SU-DHL-6 (cell line): ENCODE data around the gene SUSD3.

Source experiments
- H2AFZ ChIP-seq: fragments of 200-600 bp; sonication (generic); 2 replicates; pipeline ENCODE4 v1.6.1; 2014; ENCODE audit warnings: low read depth, mild to moderate bottlenecking, moderate library complexity, mixed read lengths, antibody characterized with exemption, low read length; ENCODE audit not compliant: severe bottlenecking
- H3F3A ChIP-seq: fragments of 200-600 bp; shearing (Covaris generic); 2 replicates; pipeline ENCODE4 v1.6.0; 2016; ENCODE audit warnings: antibody characterized with exemption, mild to moderate bottlenecking; ENCODE audit not compliant: insufficient read depth
- H3K27ac ChIP-seq: fragments of 200-600 bp; sonication (generic); 2 replicates; pipeline ENCODE4 v1.5.1; 2016; ENCODE audit warnings: low read depth, mild to moderate bottlenecking, low read length, moderate library complexity, mixed read lengths
- H3K27me3 ChIP-seq: fragments of 200-600 bp; sonication (generic), shearing (Covaris generic); 2 replicates; pipeline ENCODE4 v1.6.0; 2014; ENCODE audit warnings: mild to moderate bottlenecking, low read length
- H3K36me3 ChIP-seq: fragments of 200-600 bp; sonication (generic); 2 replicates; pipeline ENCODE4 v1.6.1; 2014; ENCODE audit warnings: mild to moderate bottlenecking, low read length, mixed read lengths
- H3K4me2 ChIP-seq: fragments of 300-600, 200-600 bp; shearing (Covaris generic), sonication (generic); 2 replicates; pipeline ENCODE4 v1.6.0; 2014; ENCODE audit warnings: low read length, low read depth, mild to moderate bottlenecking; ENCODE audit not compliant: poor library complexity, severe bottlenecking
- H3K4me3 ChIP-seq: fragments of 200-600 bp; sonication (generic); 2 replicates; pipeline ENCODE4 v1.5.1; 2014; ENCODE audit warnings: antibody characterized with exemption, low read length, mild to moderate bottlenecking, mixed read lengths; ENCODE audit not compliant: insufficient read depth, poor library complexity, severe bottlenecking
- H3K79me2 ChIP-seq: fragments of 200-600 bp; sonication (generic); 2 replicates; pipeline ENCODE4 v1.6.1; 2014; ENCODE audit warnings: mild to moderate bottlenecking, low read length, moderate library complexity; ENCODE audit not compliant: insufficient read depth
- H3K9ac ChIP-seq: fragments of 200-600 bp; sonication (generic); 2 replicates; pipeline ENCODE4 v1.7.0; 2014; ENCODE audit warnings: mild to moderate bottlenecking, low read length
- H3K9me2 ChIP-seq: fragments of 200-600 bp; sonication (generic); replicated peaks from 2 replicates; pipeline ENCODE4 v1.6.1; 2014; ENCODE audit warnings: low read length; ENCODE audit not compliant: insufficient read depth
- H3K9me3 ChIP-seq: fragments of 200-600 bp; sonication (generic); 2 replicates; pipeline ENCODE4 v1.6.1; 2014; ENCODE audit warnings: low read length, mixed read lengths; ENCODE audit not compliant: insufficient read depth
- H4K20me1 ChIP-seq: fragments of 200-600 bp; sonication (generic); 2 replicates; pipeline ENCODE4 v1.6.1; 2014; ENCODE audit warnings: low read depth, mild to moderate bottlenecking, antibody characterized with exemption, low read length, moderate library complexity, mixed read lengths
- CTCF ChIP-seq: fragments of 200-600 bp; sonication (generic); IDR thresholded peaks from one replicate; pipeline ENCODE4 v1.5.1; 2017; ENCODE audit warnings: antibody characterized with exemption, mild to moderate bottlenecking, low read length, moderate library complexity; ENCODE audit not compliant: insufficient read depth, poor library complexity, severe bottlenecking
- EZH2phosphoT487 ChIP-seq: fragments of 200-600 bp; sonication (generic), shearing (Covaris generic); conservative IDR thresholded peaks from 2 replicates; pipeline ENCODE4 v1.6.1; 2018; ENCODE audit warnings: mild to moderate bottlenecking, antibody characterized with exemption, low read length, moderate library complexity, mixed read lengths

The SUSD3 gene

GRCh38 chr9:93039456-93039855, 19.0 kb upstream of the SUSD3 start:
- H3K4me3 ChIP-seq = no peak overlapping the region
- H3K27ac ChIP-seq = no peak overlapping the region
- H3K79me2 ChIP-seq = no peaks in the 10 kb centered on the region
- H3F3A ChIP-seq = no peaks in the 10 kb centered on the region
- no peaks in the 10 kb centered on the region for H4K20me1 ChIP-seq
- no peaks in the 10 kb centered on the region for H3K9me3 ChIP-seq
- no peaks in the 10 kb centered on the region for H3K36me3 ChIP-seq
- no peak overlapping the region for H2AFZ ChIP-seq
- H3K9ac ChIP-seq = no peak overlapping the region
- no peak for TF ChIP-seq EZH2phosphoT487
- no peak for TF ChIP-seq CTCF
- H3K27me3 ChIP-seq = no peaks in the 10 kb centered on the region
- H3K9me2 ChIP-seq = no peaks in the 10 kb centered on the region
- H3K4me2 ChIP-seq = no peak overlapping the region

- Histone ChIP-seq H3K4me2 (no peak overlapping the region), H3K9ac (no peak overlapping the region), H3K9me2 (no peaks in the 10 kb centered on the region), H3K79me2 (no peaks in the 10 kb centered on the region), H3K27me3 (no peaks in the 10 kb centered on the region), H4K20me1 (no peaks in the 10 kb centered on the region), H3F3A (no peaks in the 10 kb centered on the region), H3K4me3 (no peak overlapping the region), H3K36me3 (no peaks in the 10 kb centered on the region), H2AFZ (no peak overlapping the region), H3K9me3 (no peaks in the 10 kb centered on the region), H3K27ac (no peak overlapping the region)
- TF ChIP-seq CTCF (no peak), EZH2phosphoT487 (no peak)
Observed at GRCh38 chr9:93039976-93040375, 18.5 kb upstream of the SUSD3 start.

GRCh38 chr9:93040409-93040808, 18.1 kb upstream of the SUSD3 start:
- Histone ChIP-seq H3K79me2 (no peaks in the 10 kb centered on the region), H3F3A (no peaks in the 10 kb centered on the region), H4K20me1 (no peaks in the 10 kb centered on the region), H3K4me3 (no peak overlapping the region), H3K9me3 (no peaks in the 10 kb centered on the region), H3K27me3 (no peaks in the 10 kb centered on the region), H3K9me2 (no peaks in the 10 kb centered on the region), H3K36me3 (no peaks in the 10 kb centered on the region), H2AFZ (no peak overlapping the region), H3K9ac (no peak overlapping the region), H3K27ac (no peak overlapping the region), H3K4me2 (no peak overlapping the region)
- TF ChIP-seq CTCF = no peak
- TF ChIP-seq EZH2phosphoT487 = no peak
